A549 (cell line): ENCODE measurements around the gene TSPAN14. TPM values are rescaled to one million over a fixed set of nuclear protein-coding genes. Genes with fewer than 3 reads are reported as not detected.

ENCODE experiments used
- ATAC-seq, 2 experiments: fragments of 200-7000 bp in 1 of 2; fragments of >200 bp in 1 of 2; cut with Nextera tagmentation in 1 of 2; cut with Tn5 transposase in 1 of 2; 3 replicates each; pipeline versions ENCODE4 v1.8.0 to v1.9.1; 2018 to 2020; ENCODE audit warnings: mild to moderate bottlenecking in 1 of 2, moderate library complexity in 1 of 2
- CTCF ChIA-PET: fragments of 300-600 bp; sonication (Branson Sonifier 250); formaldehyde crosslinking; extraction: SDS; loops from one replicate; lab custom pipeline; 2021; ENCODE audit warnings: antibody characterized with exemption, inconsistent platforms; lab: Yijun Ruan, JAX
- POLR2A ChIA-PET: fragments of 350-600 bp; formaldehyde crosslinking; extraction: SDS; loops from one replicate; lab custom pipeline; 2021; ENCODE audit warnings: antibody characterized with exemption, inconsistent platforms; lab: Yijun Ruan, JAX
- DNase-seq, 2 experiments: peaks; one replicate each; pipeline versions ENCODE4 v3.0.0 to v3.0.0-alpha.2; 2011 to 2016; ENCODE audit warnings: low read depth in 1 of 2, low spot score in 1 of 2
- FAIRE-seq: peaks from 2 replicates; lab custom pipeline; 2011; peaks lifted over from hg19 to GRCh38; lab: Jason Lieb, UNC
- H3K27ac ChIP-seq, 2 experiments: fragments of >200 bp; sonication (Bioruptor Twin); formaldehyde crosslinking; 3 replicates each; pipeline ENCODE4 v1.5.1; 2016 to 2017
- H3K4me1 ChIP-seq: fragments of >200 bp; sonication (Bioruptor Twin); formaldehyde crosslinking; 3 replicates; pipeline ENCODE4 v1.6.1; 2016
- H3K4me2 ChIP-seq: fragments of >200 bp; sonication (Bioruptor Twin); formaldehyde crosslinking; 3 replicates; pipeline ENCODE4 v1.6.1; 2016
- H3K4me3 ChIP-seq: fragments of >200 bp; sonication (Bioruptor Twin); formaldehyde crosslinking; 3 replicates; pipeline ENCODE4 v1.5.1; 2016
- H3K9me3 ChIP-seq: fragments of >200 bp; sonication (Bioruptor Twin); formaldehyde crosslinking; 3 replicates; pipeline ENCODE4 v1.6.1; 2016
- CBX8 ChIP-seq: fragments of 200-600 bp; sonication (generic); IDR thresholded peaks from 2 replicates; pipeline ENCODE4 v1.6.1; 2016
- EHF ChIP-seq: fragments of 250-450 bp; sonication (Bioruptor Pico); IDR thresholded peaks from 2 replicates; pipeline ENCODE4 v1.5.0; 2020; ENCODE audit warnings: mild to moderate bottlenecking
- EHMT2 ChIP-seq: fragments of 200-600 bp; sonication (generic); IDR thresholded peaks from 2 replicates; pipeline ENCODE4 v1.6.1; 2016; ENCODE audit warnings: antibody characterized with exemption, low read depth, mild to moderate bottlenecking, moderate library complexity
- ESRRA ChIP-seq: fragments of 150-350 bp; IDR thresholded peaks from 2 replicates; pipeline ENCODE4 v1.6.1; 2014; ENCODE audit warnings: mild to moderate bottlenecking, low read length, borderline replicate concordance
- HEYL ChIP-seq: fragments of 250-450 bp; sonication (Bioruptor Pico); IDR thresholded peaks from 2 replicates; pipeline ENCODE4 v1.8.0; 2021; ENCODE audit warnings: mild to moderate bottlenecking, moderate library complexity
- HOXA7 ChIP-seq: fragments of 250-450 bp; sonication (Bioruptor Pico); IDR thresholded peaks from 2 replicates; pipeline ENCODE4 v1.5.0; 2020; ENCODE audit warnings: mild to moderate bottlenecking, moderate library complexity
- HOXB13 ChIP-seq: fragments of 250-450 bp; sonication (Bioruptor Pico); IDR thresholded peaks from 2 replicates; pipeline ENCODE4 v1.5.0; 2020; ENCODE audit warnings: low read depth, mild to moderate bottlenecking, moderate library complexity
- HOXB5 ChIP-seq: fragments of 250-450 bp; sonication (Bioruptor Pico); IDR thresholded peaks from 2 replicates; pipeline ENCODE4 v1.5.0; 2020; ENCODE audit warnings: mild to moderate bottlenecking, moderate library complexity
- JUN ChIP-seq, 2 experiments: fragments of >200 bp; sonication (Bioruptor Twin); formaldehyde crosslinking; IDR thresholded peaks; 2 replicates in 1 of 2; 3 replicates in 1 of 2; pipeline ENCODE4 v1.6.1; 2016 to 2017
- JUNB ChIP-seq: fragments of >200 bp; sonication (Bioruptor Twin); formaldehyde crosslinking; IDR thresholded peaks from 2 replicates; pipeline ENCODE4 v1.6.1; 2016
- NFE2L2 ChIP-seq: fragments of 150-350 bp; conservative IDR thresholded peaks from 2 replicates; pipeline ENCODE4 v1.6.1; 2014; ENCODE audit warnings: low read length
- POLR2AphosphoS2 ChIP-seq: conservative IDR thresholded peaks from 2 replicates; pipeline ENCODE4 v1.6.1; 2012; ENCODE audit warnings: low read length, improper control_type of control experiment, inconsistent platforms
- RNF2 ChIP-seq: fragments of 200-600 bp; sonication (generic); IDR thresholded peaks from 2 replicates; pipeline ENCODE4 v1.6.1; 2016; ENCODE audit warnings: low read depth, mild to moderate bottlenecking, antibody characterized with exemption, moderate library complexity, borderline replicate concordance
- SMC3 ChIP-seq: fragments of >200 bp; sonication (Bioruptor Twin); formaldehyde crosslinking; IDR thresholded peaks from 3 replicates; pipeline ENCODE4 v1.6.1; 2018; ENCODE audit warnings: inconsistent platforms
- WGBS: methylation state at CpG from one replicate; pipeline ENCODE4 v1.1.6; 2017; ENCODE audit errors: missing lambda C conversion rate; 5-methylcytosine and 5-hydroxymethylcytosine counted together
- polyA plus RNA-seq, 4 experiments: library from polyadenylated mRNA; depleted of rRNA in 3 of 4; stranded (reverse); fragments of >200 nt; fragmentation: RNase III in 1 of 4; extraction: RNeasy Plus Mini Kit Qiagen cat#74134 plus additional on column Dnase treatment in 1 of 4; gene quantifications; 2 replicates in 3 of 4; 3 replicates in 1 of 4; pipeline ENCODE4 v1.2.3, GENCODE V29; 2011 to 2017
- TF ChIP-seq, protein P1 (sequence below): IDR thresholded peaks from 2 replicates; pipeline ENCODE4 v1.6.1; 2012
- TF ChIP-seq, protein P2 (sequence below): IDR thresholded peaks from 2 replicates; pipeline ENCODE4 v1.6.1; 2012; ENCODE audit warnings: low read depth, borderline replicate concordance
- TF ChIP-seq, protein P3 (sequence below): fragments of >200 bp; sonication (Bioruptor Twin); formaldehyde crosslinking; IDR thresholded peaks from 3 replicates; pipeline ENCODE4 v1.6.1; 2016
- TF ChIP-seq, protein P4 (sequence below): IDR thresholded peaks from 2 replicates; pipeline ENCODE4 v1.6.1; 2012
- TF ChIP-seq, protein P5 (sequence below): fragments of >200 bp; sonication (Bioruptor Twin); formaldehyde crosslinking; IDR thresholded peaks from 2 replicates; pipeline ENCODE4 v1.6.1; 2016
- TF ChIP-seq, protein P6 (sequence below): fragments of 250-450 bp; sonication (Bioruptor Pico); IDR thresholded peaks from 2 replicates; pipeline ENCODE4 v1.5.0; 2021; ENCODE audit warnings: mild to moderate bottlenecking, moderate library complexity, borderline replicate concordance

Gene TSPAN14
- polyA plus RNA-seq, 2 of the 4 experiments (the other 2 are of a cell fraction), result 87.0 to 124 TPM

DNA sequence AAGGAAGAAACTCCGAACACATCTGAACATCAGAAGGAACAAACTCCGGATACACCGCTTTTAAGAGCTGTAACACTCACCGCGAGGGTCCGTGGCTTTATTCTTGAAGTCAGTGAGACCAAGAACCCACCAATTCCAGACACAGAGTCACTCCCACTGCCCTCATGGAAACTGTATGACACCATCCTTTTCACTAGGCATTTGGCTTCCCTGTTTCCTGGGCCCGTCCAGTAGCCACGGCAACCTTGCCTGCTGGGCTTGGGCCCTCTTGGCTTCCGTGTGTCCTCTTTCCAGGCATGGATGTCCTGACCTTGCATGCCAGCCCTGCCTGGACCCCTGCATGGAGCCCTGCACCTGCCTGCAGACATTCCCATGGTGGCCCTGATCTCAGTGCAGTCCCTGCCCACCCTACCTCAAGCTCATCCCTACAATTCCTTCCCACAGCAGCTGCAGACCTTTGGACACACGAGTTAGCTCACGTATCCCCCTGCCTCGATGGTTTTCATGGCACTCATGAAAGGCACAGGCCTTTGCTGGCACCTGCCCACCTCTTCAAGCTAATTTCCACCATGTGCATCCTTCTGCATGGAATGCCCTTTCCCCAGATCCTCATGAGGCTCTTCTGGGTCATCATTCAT lies 90.3 kb downstream of the TSPAN14 start:
- TF ChIP-seq, protein P1, sequence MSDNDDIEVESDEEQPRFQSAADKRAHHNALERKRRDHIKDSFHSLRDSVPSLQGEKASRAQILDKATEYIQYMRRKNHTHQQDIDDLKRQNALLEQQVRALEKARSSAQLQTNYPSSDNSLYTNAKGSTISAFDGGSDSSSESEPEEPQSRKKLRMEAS, result no peak
- TF ChIP-seq RNF2, result no peak
- no peak for TF ChIP-seq JUNB
- no peak for TF ChIP-seq EHMT2
- TF ChIP-seq, protein P2, sequence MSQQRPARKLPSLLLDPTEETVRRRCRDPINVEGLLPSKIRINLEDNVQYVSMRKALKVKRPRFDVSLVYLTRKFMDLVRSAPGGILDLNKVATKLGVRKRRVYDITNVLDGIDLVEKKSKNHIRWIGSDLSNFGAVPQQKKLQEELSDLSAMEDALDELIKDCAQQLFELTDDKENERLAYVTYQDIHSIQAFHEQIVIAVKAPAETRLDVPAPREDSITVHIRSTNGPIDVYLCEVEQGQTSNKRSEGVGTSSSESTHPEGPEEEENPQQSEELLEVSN, result no peak
- TF ChIP-seq, protein P3, sequence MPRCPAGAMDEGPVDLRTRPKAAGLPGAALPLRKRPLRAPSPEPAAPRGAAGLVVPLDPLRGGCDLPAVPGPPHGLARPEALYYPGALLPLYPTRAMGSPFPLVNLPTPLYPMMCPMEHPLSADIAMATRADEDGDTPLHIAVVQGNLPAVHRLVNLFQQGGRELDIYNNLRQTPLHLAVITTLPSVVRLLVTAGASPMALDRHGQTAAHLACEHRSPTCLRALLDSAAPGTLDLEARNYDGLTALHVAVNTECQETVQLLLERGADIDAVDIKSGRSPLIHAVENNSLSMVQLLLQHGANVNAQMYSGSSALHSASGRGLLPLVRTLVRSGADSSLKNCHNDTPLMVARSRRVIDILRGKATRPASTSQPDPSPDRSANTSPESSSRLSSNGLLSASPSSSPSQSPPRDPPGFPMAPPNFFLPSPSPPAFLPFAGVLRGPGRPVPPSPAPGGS, result no peak
- TF ChIP-seq, protein P4, sequence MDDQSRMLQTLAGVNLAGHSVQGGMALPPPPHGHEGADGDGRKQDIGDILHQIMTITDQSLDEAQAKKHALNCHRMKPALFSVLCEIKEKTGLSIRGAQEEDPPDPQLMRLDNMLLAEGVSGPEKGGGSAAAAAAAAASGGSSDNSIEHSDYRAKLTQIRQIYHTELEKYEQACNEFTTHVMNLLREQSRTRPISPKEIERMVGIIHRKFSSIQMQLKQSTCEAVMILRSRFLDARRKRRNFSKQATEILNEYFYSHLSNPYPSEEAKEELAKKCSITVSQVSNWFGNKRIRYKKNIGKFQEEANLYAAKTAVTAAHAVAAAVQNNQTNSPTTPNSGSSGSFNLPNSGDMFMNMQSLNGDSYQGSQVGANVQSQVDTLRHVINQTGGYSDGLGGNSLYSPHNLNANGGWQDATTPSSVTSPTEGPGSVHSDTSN, result no peak
- TF ChIP-seq, protein P5, sequence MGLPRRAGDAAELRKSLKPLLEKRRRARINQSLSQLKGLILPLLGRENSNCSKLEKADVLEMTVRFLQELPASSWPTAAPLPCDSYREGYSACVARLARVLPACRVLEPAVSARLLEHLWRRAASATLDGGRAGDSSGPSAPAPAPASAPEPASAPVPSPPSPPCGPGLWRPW, result no peak
- no peak for TF ChIP-seq JUN (IDR thresholded peaks at IDR 0.05)
- Histone ChIP-seq H3K27ac (no peak overlapping the region), H3K4me2 (no peak overlapping the region), H3K9me3 (no peaks in the 10 kb centered on the region), H3K4me3 (no peak overlapping the region), H3K4me1 (no peaks in the 10 kb centered on the region)
- DNase-seq (no peak), ATAC-seq (no peak), FAIRE-seq (no peak)
- POLR2A ChIA-PET, result interaction anchor here (1.3 kb wide), 1 partner anchor 136 kb away, joined by 3 read pairs; the partner anchor contains the start of gene PRXL2A
- CTCF ChIA-PET, result interaction anchor here (1.3 to 1.9 kb wide), 2 partner anchors 11 to 100 kb away, joined by 3 to 8 read pairs; no protein-coding TSS in a partner anchor
- WGBS, result 83% methylated on average over 12 of the region's 12 CpGs

DNA sequence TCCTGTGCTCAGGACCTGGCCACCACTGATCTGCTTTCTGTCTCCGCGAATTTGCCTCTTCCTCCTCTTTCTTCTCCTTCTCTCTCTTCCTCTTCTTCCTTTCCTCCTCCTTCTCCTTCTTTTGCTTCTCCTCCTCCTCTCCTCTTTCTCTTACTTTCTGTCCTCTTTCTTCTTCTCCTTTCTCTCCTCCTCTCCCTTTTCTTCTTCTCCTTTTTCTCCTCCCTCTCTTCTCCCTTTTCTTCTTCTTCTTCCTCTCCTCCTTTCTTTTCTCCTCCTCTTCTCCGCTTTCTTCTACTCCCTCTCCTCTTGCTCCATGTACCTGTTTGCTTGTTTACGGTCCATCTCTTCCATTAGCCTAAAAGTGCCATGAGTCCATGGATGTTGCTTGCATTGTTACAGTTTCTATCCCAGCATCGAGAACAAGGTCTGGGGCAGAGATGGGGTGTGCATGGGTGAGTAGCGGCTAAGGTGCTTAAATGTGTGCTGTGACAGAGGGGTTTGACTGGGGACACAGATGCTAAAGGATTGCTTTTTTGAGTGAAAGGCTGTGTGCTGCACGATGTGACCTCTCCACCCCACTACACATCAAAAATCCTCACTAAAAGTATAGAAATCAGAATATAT lies 91.3 kb downstream of the TSPAN14 start:
- WGBS, result 69% methylated on average over 7 of the region's 7 CpGs
- H3K4me2 ChIP-seq, result no peak overlapping the region
- no peak for DNase-seq
- no peaks in the 10 kb centered on the region for H3K4me1 ChIP-seq
- no peak for TF ChIP-seq HOXA7 (CRISPR knock-in tag)
- no peak for TF ChIP-seq EHF (CRISPR knock-in tag)
- no peak for TF ChIP-seq HOXB5 (CRISPR knock-in tag)
- no peak for TF ChIP-seq HOXB13
- TF ChIP-seq POLR2AphosphoS2, result no peak
- TF ChIP-seq, protein P6, sequence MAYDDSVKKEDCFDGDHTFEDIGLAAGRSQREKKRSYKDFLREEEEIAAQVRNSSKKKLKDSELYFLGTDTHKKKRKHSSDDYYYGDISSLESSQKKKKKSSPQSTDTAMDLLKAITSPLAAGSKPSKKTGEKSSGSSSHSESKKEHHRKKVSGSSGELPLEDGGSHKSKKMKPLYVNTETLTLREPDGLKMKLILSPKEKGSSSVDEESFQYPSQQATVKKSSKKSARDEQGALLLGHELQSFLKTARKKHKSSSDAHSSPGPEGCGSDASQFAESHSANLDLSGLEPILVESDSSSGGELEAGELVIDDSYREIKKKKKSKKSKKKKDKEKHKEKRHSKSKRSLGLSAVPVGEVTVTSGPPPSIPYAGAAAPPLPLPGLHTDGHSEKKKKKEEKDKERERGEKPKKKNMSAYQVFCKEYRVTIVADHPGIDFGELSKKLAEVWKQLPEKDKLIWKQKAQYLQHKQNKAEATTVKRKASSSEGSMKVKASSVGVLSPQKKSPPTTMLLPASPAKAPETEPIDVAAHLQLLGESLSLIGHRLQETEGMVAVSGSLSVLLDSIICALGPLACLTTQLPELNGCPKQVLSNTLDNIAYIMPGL (CRISPR knock-in tag), result no peak
- TF ChIP-seq SMC3, result no peak
- no peak for TF ChIP-seq NFE2L2
- no peak for TF ChIP-seq CBX8
- TF ChIP-seq ESRRA, result no peak
- no peak for TF ChIP-seq HEYL (CRISPR knock-in tag)
- TF ChIP-seq, all 56 proteins: peak for 0
- ATAC-seq (no peak), FAIRE-seq (no peak)
- ChIA-PET POLR2A (no interaction called here), CTCF (no interaction called here)
- Histone ChIP-seq H3K27ac (no peak overlapping the region), H3K4me3 (no peak overlapping the region), H3K9me3 (no peaks in the 10 kb centered on the region)
